Stimulated activated CD4-positive, alpha-beta T cell treated with anti-CD3 and anti-CD28 coated beads, Interleukin-12 subunit alpha, Interleukin-12 subunit beta, amount 100 ng/mL, for 4 hours (primary cell): ENCODE measurements around the gene NPY2R.

Experiments
- DNase-seq: peaks from one replicate; pipeline ENCODE4 v3.0.0-alpha.2; 2020

The NPY2R gene

GRCh38 chr4:155208258-155209054, at the start of gene NPY2R:
TSS of gene NPY2R (plus strand) at chr4:155208636. CDS start at chr4:155213940, 5,304 bp downstream.
- DNase-seq, result no peak

GRCh38 chr4:155161357-155161756, 47.1 kb upstream of the NPY2R start:
- no peak for DNase-seq

GRCh38 chr4:155164718-155165117, 43.7 kb upstream of the NPY2R start:
- no peak for DNase-seq

GRCh38 chr4:155170569-155170968, 37.9 kb upstream of the NPY2R start:
- no peak for DNase-seq

- DNase-seq, result no peak
Observed at GRCh38 chr4:155173371-155173770, 35.1 kb upstream of the NPY2R start.

GRCh38 chr4:155174668-155175067, 33.8 kb upstream of the NPY2R start:
- DNase-seq, result no peak

- DNase-seq, result no peak
Observed at GRCh38 chr4:155179216-155179615, 29.2 kb upstream of the NPY2R start.

- DNase-seq, result no peak
Observed at GRCh38 chr4:155186972-155187371, 21.5 kb upstream of the NPY2R start.

GRCh38 chr4:155187989-155188388, 20.4 kb upstream of the NPY2R start:
- DNase-seq, result no peak

GRCh38 chr4:155190099-155190498, 18.3 kb upstream of the NPY2R start:
- DNase-seq, result no peak

- DNase-seq, result no peak
Observed at GRCh38 chr4:155197757-155198156, 10.7 kb upstream of the NPY2R start.

GRCh38 chr4:155207534-155208257, 740 bp upstream of the NPY2R start:
- no peak for DNase-seq

- no peak for DNase-seq
Observed at GRCh38 chr4:155220025-155220424, 11.6 kb downstream of the NPY2R start.

GRCh38 chr4:155227131-155227530, 18.7 kb downstream of the NPY2R start:
- no peak for DNase-seq

- DNase-seq, result no peak
Observed at GRCh38 chr4:155228713-155229112, 20.3 kb downstream of the NPY2R start.

GRCh38 chr4:155232432-155232831, 24.0 kb downstream of the NPY2R start:
- DNase-seq, result no peak

- no peak for DNase-seq
Observed at GRCh38 chr4:155234206-155234605, 25.8 kb downstream of the NPY2R start.

- DNase-seq, result no peak
Observed at GRCh38 chr4:155237567-155237966, 29.1 kb downstream of the NPY2R start.

- DNase-seq, result no peak
Observed at GRCh38 chr4:155241225-155241624, 32.8 kb downstream of the NPY2R start.

- no peak for DNase-seq
Observed at GRCh38 chr4:155241664-155242063, 33.2 kb downstream of the NPY2R start.

- no peak for DNase-seq
Observed at GRCh38 chr4:155245105-155245504, 36.7 kb downstream of the NPY2R start.

GRCh38 chr4:155248002-155248896, 39.8 kb downstream of the NPY2R start:
- no peak for DNase-seq

- no peak for DNase-seq
Observed at GRCh38 chr4:155249016-155249566, 40.7 kb downstream of the NPY2R start.
